ENCODE results near the gene PLEKHN1. TPM values are rescaled to one million over a fixed set of nuclear protein-coding genes. Genes with fewer than 3 reads are reported as not detected.
A peak's percentile ranks its signal among the peaks of the same experiment; 100 is the strongest.

The PLEKHN1 gene
- total RNA-seq = 1 to 10 TPM in 1 of 4 donors, under 1 TPM in 1, not detected in 2; 0.21 to 2.4 TPM

GRCh38 chr1:966135-966703 lies at the start of gene PLEKHN1:
Gene PLEKHN1 (plus strand): TSS chr1:966482. CDS start chr1:966532, 50 bp downstream.
- peaks cover 0 to 30% (median 0%) of the 10 kb centered on the region in 3 donors for H3K36me3 ChIP-seq
- H3K4me3 ChIP-seq = peak within 1 kb of the TSS; percentile 27 to 71 (median 56)
- peaks cover 0 to 23% (median 13%) of the 10 kb centered on the region in 4 donors for H3K4me1 ChIP-seq
- DNase-seq (ENCODE audit: low spot score in 2 of 2) = no peak
- TF ChIP-seq POLR2A (IDR thresholded peaks at IDR 0.05) (no peak), EP300 (IDR thresholded peaks at IDR 0.05) (no peak), CTCF (IDR thresholded peaks at IDR 0.05) (no peak)
- H3K27me3 ChIP-seq = peaks cover 2 to 47% of the 10 kb centered on the region in 2 donors
- WGBS, 2 donors = 7 to 15% methylated on average over 14 to 23 of the region's 31 CpGs
- H3K27ac ChIP-seq = peak within 1 kb of the TSS in 2 of 4 donors; percentile 48 to 67
- no peaks in the 10 kb centered on the region for H3K9me3 ChIP-seq

GRCh38 chr1:917076-917459 lies 49.2 kb upstream of the PLEKHN1 start:
- 12 to 43% methylated on average over 7 of the region's 7 CpGs for WGBS, 2 donors
- peaks cover 0 to 35% (median 16%) of the 10 kb centered on the region in 4 donors for H3K4me1 ChIP-seq
- H3K36me3 ChIP-seq = no peaks in the 10 kb centered on the region
- no peak overlapping the region for H3K27ac ChIP-seq
- no peak overlapping the region for H3K4me3 ChIP-seq
- H3K9me3 ChIP-seq = no peaks in the 10 kb centered on the region
- H3K27me3 ChIP-seq = peaks cover 0 to 86% of the 10 kb centered on the region in 2 donors
- TF ChIP-seq POLR2A (IDR thresholded peaks at IDR 0.05) (no peak), EP300 (IDR thresholded peaks at IDR 0.05) (no peak), CTCF (IDR thresholded peaks at IDR 0.05) (no peak)
- no peak for DNase-seq (ENCODE audit: low spot score in 2 of 2)

- Histone ChIP-seq H3K27me3 (peaks cover 0 to 88% of the 10 kb centered on the region in 2 donors), H3K4me3 (no peak overlapping the region), H3K4me1 (peaks cover 0 to 37% (median 16%) of the 10 kb centered on the region in 4 donors), H3K27ac (no peak overlapping the region), H3K9me3 (no peaks in the 10 kb centered on the region), H3K36me3 (no peaks in the 10 kb centered on the region)
- 50 to 67% methylated on average over 13 to 21 of the region's 22 CpGs for WGBS, 2 donors
- TF ChIP-seq POLR2A (IDR thresholded peaks at IDR 0.05) (no peak), EP300 (IDR thresholded peaks at IDR 0.05) (no peak), CTCF (IDR thresholded peaks at IDR 0.05) (no peak)
- no peak for DNase-seq (ENCODE audit: low spot score in 2 of 2)
These were observed 48.7 kb upstream of the PLEKHN1 start for GRCh38 chr1:917466-918091.

GRCh38 chr1:918353-918752 lies 47.9 kb upstream of the PLEKHN1 start:
- H3K4me3 ChIP-seq = no peak overlapping the region
- WGBS, 2 donors = 59 to 80% methylated on average over 1 to 11 of the region's 15 CpGs
- H3K9me3 ChIP-seq = no peaks in the 10 kb centered on the region
- H3K27me3 ChIP-seq = peaks cover 0 to 88% of the 10 kb centered on the region in 2 donors
- H3K4me1 ChIP-seq = peaks cover 0 to 45% (median 19%) of the 10 kb centered on the region in 4 donors
- H3K27ac ChIP-seq = no peak overlapping the region
- TF ChIP-seq POLR2A (IDR thresholded peaks at IDR 0.05) (no peak), CTCF (IDR thresholded peaks at IDR 0.05) (no peak), EP300 (IDR thresholded peaks at IDR 0.05) (no peak)
- no peaks in the 10 kb centered on the region for H3K36me3 ChIP-seq
- DNase-seq (ENCODE audit: low spot score in 2 of 2) = no peak

- DNase-seq (ENCODE audit: low spot score in 2 of 2) = no peak
- Histone ChIP-seq H3K4me1 (peaks cover 0 to 49% (median 22%) of the 10 kb centered on the region in 4 donors), H3K27me3 (peaks cover 0 to 86% of the 10 kb centered on the region in 2 donors), H3K27ac (no peak overlapping the region), H3K4me3 (no peak overlapping the region), H3K9me3 (no peaks in the 10 kb centered on the region), H3K36me3 (no peaks in the 10 kb centered on the region)
- TF ChIP-seq CTCF (IDR thresholded peaks at IDR 0.05) = no peak
- no peak for TF ChIP-seq EP300 (IDR thresholded peaks at IDR 0.05)
- TF ChIP-seq POLR2A (IDR thresholded peaks at IDR 0.05) = no peak
- WGBS, 2 donors = 59 to 87% methylated on average over 3 to 6 of the region's 6 CpGs
These were observed 47.4 kb upstream of the PLEKHN1 start for GRCh38 chr1:918843-919242.

All from tibial nerve (tissue), 4 donors.